Muscle layer of duodenum (tissue), 2 donors: ENCODE measurements around the gene ZNF624.
A peak's percentile ranks its signal among the peaks of the same experiment; 100 is the strongest.

Experiments
- H3K27ac ChIP-seq: one replicate; pipeline ENCODE4 v1.7.0; 2013; ENCODE audit warnings: mild to moderate bottlenecking, low read length
- H3K27me3 ChIP-seq: one replicate; pipeline ENCODE4 v1.7.0; 2013; ENCODE audit warnings: low read depth, mild to moderate bottlenecking, control low read depth, low read length
- H3K36me3 ChIP-seq, 2 donors: one replicate each; pipeline ENCODE4 v1.7.0; 2013; ENCODE audit warnings: low read length in 2 of 2, control low read depth in 1 of 2, mild to moderate bottlenecking in 1 of 2; ENCODE audit not compliant: insufficient read depth in 2 of 2, control insufficient read depth in 1 of 2
- H3K4me1 ChIP-seq, 2 donors: one replicate each; pipeline ENCODE4 v1.7.0; 2013; ENCODE audit warnings: low read length in 2 of 2, mild to moderate bottlenecking in 2 of 2, control low read depth in 1 of 2, moderate library complexity in 1 of 2; ENCODE audit not compliant: insufficient read depth in 2 of 2, control insufficient read depth in 1 of 2
- H3K4me3 ChIP-seq, 2 donors: one replicate each; pipeline ENCODE4 v1.7.0; 2013; ENCODE audit warnings: low read length in 2 of 2, low read depth in 1 of 2, mild to moderate bottlenecking in 1 of 2
- H3K9me3 ChIP-seq, 2 donors: one replicate each; pipeline ENCODE4 v1.7.0; 2013; ENCODE audit warnings: low read length in 2 of 2, control low read depth in 1 of 2, mild to moderate bottlenecking in 1 of 2; ENCODE audit not compliant: control insufficient read depth in 1 of 2
- donor health status: healthy.

The ZNF624 gene

GRCh38 chr17:16661217-16661616, 7.6 kb upstream of the ZNF624 start:
- no peaks in the 10 kb centered on the region for H3K4me1 ChIP-seq
- H3K9me3 ChIP-seq, result peaks cover 0 to 3% of the 10 kb centered on the region in 2 donors
- no peak overlapping the region for H3K4me3 ChIP-seq
- no peak overlapping the region for H3K27ac ChIP-seq
- H3K36me3 ChIP-seq, result no peaks in the 10 kb centered on the region
- H3K27me3 ChIP-seq, result no peaks in the 10 kb centered on the region

- Histone ChIP-seq H3K27ac (peak overlapping the region; percentile 52), H3K27me3 (no peaks in the 10 kb centered on the region), H3K4me3 (peak overlapping the region; percentile 57 to 88), H3K4me1 (peaks cover 3 to 8% of the 10 kb centered on the region in 2 donors), H3K36me3 (no peaks in the 10 kb centered on the region), H3K9me3 (no peaks in the 10 kb centered on the region)
Observed at GRCh38 chr17:16652847-16653366, 743 bp downstream of the ZNF624 start.

GRCh38 chr17:16652252-16652651, 1.4 kb downstream of the ZNF624 start:
- no peak overlapping the region for H3K4me3 ChIP-seq
- H3K27me3 ChIP-seq, result no peaks in the 10 kb centered on the region
- peaks cover 0 to under 1% of the 10 kb centered on the region in 2 donors for H3K36me3 ChIP-seq
- no peak overlapping the region for H3K27ac ChIP-seq
- no peaks in the 10 kb centered on the region for H3K9me3 ChIP-seq
- peaks cover 3 to 8% of the 10 kb centered on the region in 2 donors for H3K4me1 ChIP-seq

GRCh38 chr17:16649585-16649984, 4.1 kb downstream of the ZNF624 start:
- peaks cover 0 to 8% of the 10 kb centered on the region in 2 donors for H3K36me3 ChIP-seq
- no peak overlapping the region for H3K4me3 ChIP-seq
- H3K4me1 ChIP-seq, result peaks cover 3 to 8% of the 10 kb centered on the region in 2 donors
- no peaks in the 10 kb centered on the region for H3K27me3 ChIP-seq
- no peak overlapping the region for H3K27ac ChIP-seq
- no peaks in the 10 kb centered on the region for H3K9me3 ChIP-seq

- peaks cover 3 to 8% of the 10 kb centered on the region in 2 donors for H3K36me3 ChIP-seq
- H3K27ac ChIP-seq, result no peak overlapping the region
- no peaks in the 10 kb centered on the region for H3K4me1 ChIP-seq
- no peaks in the 10 kb centered on the region for H3K9me3 ChIP-seq
- no peaks in the 10 kb centered on the region for H3K27me3 ChIP-seq
- no peak overlapping the region for H3K4me3 ChIP-seq
Observed at GRCh38 chr17:16639438-16639837, 14.2 kb downstream of the ZNF624 start.

GRCh38 chr17:16623282-16623681, 30.4 kb downstream of the ZNF624 start:
- H3K27me3 ChIP-seq, result no peaks in the 10 kb centered on the region

GRCh38 chr17:16622540-16623277, 30.9 kb downstream of the ZNF624 start:
- peaks cover 51 to 58% of the 10 kb centered on the region in 2 donors for H3K9me3 ChIP-seq
- H3K4me3 ChIP-seq, result peak overlapping the region; percentile 4 to 30
- no peaks in the 10 kb centered on the region for H3K27me3 ChIP-seq
- H3K27ac ChIP-seq, result no peak overlapping the region
- H3K4me1 ChIP-seq, result no peaks in the 10 kb centered on the region
- H3K36me3 ChIP-seq, result peaks cover 22 to 43% of the 10 kb centered on the region in 2 donors

More at GRCh38 chr17:16623282-16623681, 30.4 kb downstream of the ZNF624 start:
- Histone ChIP-seq H3K9me3 (peaks cover 51 to 54% of the 10 kb centered on the region in 2 donors), H3K4me1 (no peaks in the 10 kb centered on the region), H3K27ac (no peak overlapping the region), H3K36me3 (peaks cover 22 to 47% of the 10 kb centered on the region in 2 donors), H3K4me3 (peak overlapping the region; percentile 4 to 30)

- H3K4me3 ChIP-seq, result no peak overlapping the region
- no peaks in the 10 kb centered on the region for H3K27me3 ChIP-seq
- H3K4me1 ChIP-seq, result no peaks in the 10 kb centered on the region
- peaks cover 3 to 5% of the 10 kb centered on the region in 2 donors for H3K36me3 ChIP-seq
- H3K9me3 ChIP-seq, result peaks cover 25 to 41% of the 10 kb centered on the region in 2 donors
- no peak overlapping the region for H3K27ac ChIP-seq
Observed at GRCh38 chr17:16617481-16618060, 36.1 kb downstream of the ZNF624 start.

- Histone ChIP-seq H3K36me3 (no peaks in the 10 kb centered on the region), H3K27ac (no peak overlapping the region), H3K4me1 (no peaks in the 10 kb centered on the region), H3K27me3 (no peaks in the 10 kb centered on the region), H3K4me3 (no peak overlapping the region), H3K9me3 (peaks cover 0 to 2% of the 10 kb centered on the region in 2 donors)
Observed at GRCh38 chr17:16599537-16599936, 54.1 kb downstream of the ZNF624 start.

GRCh38 chr17:16593356-16594102, 60.1 kb downstream of the ZNF624 start:
- peaks cover 0 to 3% of the 10 kb centered on the region in 2 donors for H3K4me1 ChIP-seq
- no peak overlapping the region for H3K4me3 ChIP-seq
- no peak overlapping the region for H3K27ac ChIP-seq
- no peaks in the 10 kb centered on the region for H3K36me3 ChIP-seq
- no peaks in the 10 kb centered on the region for H3K27me3 ChIP-seq
- no peaks in the 10 kb centered on the region for H3K9me3 ChIP-seq
